Suppressor macrophage treated with lipopolysaccharide for 1 hour (primary cell): ENCODE measurements around the gene NMNAT2.
"Not testable (repeated sequence)": the region's sequence is repeated elsewhere in the genome, so short reads cannot be mapped to it uniquely, and the experiment has no call there.

ENCODE experiments used
- DNase-seq, 3 donors: peaks; one replicate each; pipeline ENCODE4 v3.0.0-alpha.2; 2020 to 2022

NMNAT2 gene

DNA sequence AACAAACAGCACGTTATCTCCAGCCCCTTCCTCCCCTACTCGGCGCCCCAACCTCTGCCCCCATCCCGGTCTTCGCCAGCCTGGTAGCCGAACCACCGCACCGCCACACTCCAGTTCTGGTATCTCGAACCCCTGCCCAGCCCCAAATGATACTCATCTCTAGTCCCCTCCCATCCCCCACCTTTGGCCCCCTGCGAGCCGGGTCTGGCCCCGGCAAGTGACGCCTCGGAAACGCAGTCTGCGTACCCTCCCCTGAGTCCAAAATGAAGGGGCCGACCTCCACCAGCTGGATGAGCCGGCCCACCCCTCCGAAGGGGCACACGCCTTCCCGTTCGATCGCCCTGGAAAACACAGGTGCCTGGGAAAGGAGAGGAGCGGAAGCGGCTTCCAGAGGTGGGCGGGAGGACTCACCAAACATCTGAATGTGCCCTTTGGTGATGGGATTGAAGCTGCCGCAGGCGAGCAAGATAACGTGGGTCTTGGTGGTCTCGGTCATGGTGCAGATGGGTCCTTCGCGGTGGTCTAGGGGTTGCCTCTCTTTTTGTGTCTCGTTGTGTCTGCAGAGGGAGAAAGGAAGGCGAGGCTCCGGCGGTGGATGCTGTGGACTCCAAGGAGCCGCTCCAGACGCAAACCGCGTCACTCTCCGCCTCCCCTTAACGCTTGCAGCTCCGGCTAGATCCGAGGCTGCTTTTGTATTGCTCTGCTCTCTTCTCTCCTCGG, at the start of gene NMNAT2:
NMNAT2 (minus strand) TSS at position 609 of the 720 bp plus-strand sequence; CDS start at position 496, 113 bp downstream.
- peak in 1 of 3 donors; percentile 24 for DNase-seq

DNA sequence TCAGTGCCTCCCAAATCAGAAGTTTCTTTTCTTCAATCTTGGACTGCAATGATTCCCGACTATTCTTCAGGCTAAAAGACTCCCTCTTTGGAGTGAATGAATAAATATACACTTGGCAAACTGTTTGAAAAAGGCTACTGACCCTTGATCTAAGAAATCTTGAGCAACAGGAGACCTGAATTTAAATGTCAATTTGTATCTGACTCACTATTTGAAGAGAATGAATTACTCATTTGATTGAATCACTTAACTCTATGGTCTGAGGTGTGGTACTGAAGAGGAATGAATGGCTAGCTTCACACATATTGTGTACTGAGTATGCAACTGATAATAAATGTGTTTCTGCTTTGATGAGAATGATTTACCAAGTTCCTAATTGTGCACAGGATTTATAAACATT, 49.5 kb upstream of the NMNAT2 start:
- DNase-seq = no peak

GRCh38 chr1:183466781-183467180, 48.6 kb upstream of the NMNAT2 start:
- peak; percentile 68 to 79 (median 75) for DNase-seq

DNA sequence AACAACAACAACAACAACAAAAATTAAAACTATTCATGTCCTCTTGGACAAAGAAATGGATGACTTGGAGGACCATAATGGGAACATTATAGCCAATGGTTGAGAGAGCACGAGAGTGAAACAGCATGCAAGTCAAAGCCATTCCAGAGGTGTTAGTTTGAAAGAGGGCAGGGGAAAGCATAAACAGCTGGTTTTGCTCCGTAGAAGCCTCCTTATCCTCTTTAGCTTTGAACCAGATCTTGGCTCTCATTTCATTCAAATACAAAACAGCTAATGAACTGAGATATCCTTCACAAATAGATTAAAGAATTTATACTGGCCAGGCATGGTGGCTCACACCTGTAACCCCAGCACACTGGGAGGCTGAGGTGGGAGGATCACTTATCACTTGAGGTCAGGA, 45.4 kb upstream of the NMNAT2 start:
- no peak for DNase-seq

GRCh38 chr1:183461350-183461749, 43.2 kb upstream of the NMNAT2 start:
- peak; percentile 82 to 92 (median 91) for DNase-seq

GRCh38 chr1:183460596-183460995, 42.4 kb upstream of the NMNAT2 start:
- no peak for DNase-seq

DNA sequence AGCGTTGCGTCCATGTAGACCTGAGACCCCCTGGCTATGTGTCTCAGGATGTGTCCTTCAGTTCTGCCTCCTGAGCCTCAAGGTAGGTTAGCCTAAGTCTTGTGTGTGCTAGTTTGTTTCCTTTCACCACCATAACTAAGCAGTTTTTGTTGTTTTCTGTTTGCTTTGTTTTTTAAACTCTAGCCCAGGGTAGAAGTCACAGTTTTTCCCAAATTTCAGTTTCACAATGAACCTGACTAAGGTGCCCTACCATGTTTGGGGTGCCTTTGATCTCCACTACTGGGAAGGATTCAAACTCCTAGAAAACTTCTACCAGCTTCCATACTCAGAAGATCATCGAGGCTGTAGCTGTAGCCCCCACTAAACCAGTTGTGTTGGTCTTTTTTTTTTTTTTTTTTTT, 39.3 kb upstream of the NMNAT2 start:
- no peak for DNase-seq

DNA sequence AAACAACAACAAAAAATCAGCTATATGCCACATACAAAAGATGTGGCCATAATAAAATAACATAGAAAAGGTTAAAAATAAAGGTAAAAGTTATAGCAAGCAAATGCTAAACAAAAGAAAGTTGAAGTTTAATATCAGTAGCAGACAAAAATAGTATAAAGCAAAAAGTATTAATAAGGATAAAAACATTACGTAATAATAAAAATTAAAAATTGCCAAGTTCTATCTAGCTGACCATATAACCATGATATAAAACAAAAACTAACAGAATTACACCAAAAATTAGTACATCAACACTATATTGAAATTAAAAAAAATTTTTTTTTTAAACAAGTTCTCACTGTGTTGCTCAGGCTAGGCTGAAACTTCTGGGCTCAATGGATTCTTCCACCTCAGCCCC, 38.6 kb upstream of the NMNAT2 start:
- no peak for DNase-seq

GRCh38 chr1:183454377-183454776, 36.2 kb upstream of the NMNAT2 start:
- no peak for DNase-seq

DNA sequence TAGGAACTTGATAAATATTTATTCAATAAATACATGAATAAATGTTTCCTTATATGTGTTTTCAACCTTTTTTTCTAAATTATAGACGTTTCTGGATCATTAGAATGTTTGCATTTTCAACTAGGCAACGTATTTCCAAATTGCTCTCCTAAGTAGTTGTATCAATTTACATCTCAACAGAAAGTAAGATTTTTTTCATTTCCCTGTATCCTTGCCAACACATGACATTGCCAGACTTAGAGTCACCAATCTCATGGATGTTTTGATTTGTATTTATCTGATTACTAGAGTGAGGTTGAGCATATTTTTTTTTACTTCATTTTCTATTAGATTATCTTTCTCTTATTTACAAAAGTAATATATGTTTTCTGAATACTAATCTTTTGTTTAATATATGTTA, 31.9 kb upstream of the NMNAT2 start:
- DNase-seq = no peak

DNA sequence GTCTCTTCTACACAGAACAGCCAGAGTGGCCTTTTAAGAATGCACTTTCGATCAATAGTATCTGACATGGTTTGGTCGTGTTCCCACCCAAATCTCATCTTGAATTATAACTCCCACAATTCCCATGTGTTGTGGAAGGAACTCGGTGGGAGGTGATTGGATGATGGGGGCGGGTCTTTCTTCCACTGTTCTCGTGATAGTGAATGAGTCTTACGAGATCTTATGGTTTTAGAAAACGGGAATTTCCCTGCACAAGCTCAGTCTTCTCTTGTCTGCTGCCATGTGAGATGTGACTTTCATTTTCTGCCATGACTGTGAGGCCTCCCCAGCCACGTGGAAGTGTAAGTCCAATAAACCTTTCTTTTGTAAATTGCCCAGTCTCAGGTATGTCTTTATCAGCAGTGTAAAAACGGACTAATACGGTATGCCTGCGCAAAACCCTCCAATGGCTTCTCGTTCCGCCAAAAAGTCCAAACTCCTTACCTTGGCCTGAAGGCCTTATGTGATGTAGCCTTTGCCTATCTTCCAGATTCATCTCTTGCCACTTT, 31.1 kb upstream of the NMNAT2 start:
- DNase-seq = no peak

DNA sequence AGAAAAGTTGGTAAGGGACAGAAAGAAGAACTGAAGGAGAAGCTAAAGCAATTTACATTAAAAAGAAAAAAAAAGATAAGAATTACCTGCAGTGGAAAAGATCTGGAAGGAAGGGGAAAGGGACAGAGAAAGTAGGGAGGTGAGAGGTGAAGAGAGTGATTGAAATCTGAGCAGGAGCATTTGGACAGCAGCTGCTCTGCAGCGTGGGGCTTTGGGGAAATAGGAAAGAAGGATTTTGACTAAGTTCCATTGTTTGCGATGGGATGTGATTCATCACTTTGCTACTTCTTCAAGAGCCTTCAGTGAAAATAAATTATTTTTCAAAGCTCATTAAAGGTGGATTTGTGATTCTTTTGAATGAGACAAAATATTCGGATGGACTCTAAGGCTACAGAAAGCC, 26.1 kb upstream of the NMNAT2 start:
- DNase-seq = no peak

DNA sequence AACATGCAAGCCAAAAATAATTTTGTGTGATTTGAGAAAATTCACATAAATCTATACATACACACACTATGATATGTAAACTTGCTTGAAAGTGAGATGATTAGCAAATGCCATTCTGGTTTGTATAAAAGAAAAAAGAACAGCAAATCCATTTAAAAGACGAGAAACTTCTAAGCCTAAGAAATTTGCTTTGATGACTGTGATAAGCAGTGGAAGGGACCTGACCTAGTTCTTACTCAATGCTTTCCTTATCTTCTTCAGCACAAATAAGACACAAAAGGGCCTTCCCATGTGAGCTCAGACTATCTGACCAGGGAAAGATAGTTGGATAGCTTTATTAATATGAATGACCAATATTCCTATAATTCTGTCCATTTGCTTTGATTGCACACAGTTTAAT, 25.3 kb upstream of the NMNAT2 start:
- DNase-seq = no peak

DNA sequence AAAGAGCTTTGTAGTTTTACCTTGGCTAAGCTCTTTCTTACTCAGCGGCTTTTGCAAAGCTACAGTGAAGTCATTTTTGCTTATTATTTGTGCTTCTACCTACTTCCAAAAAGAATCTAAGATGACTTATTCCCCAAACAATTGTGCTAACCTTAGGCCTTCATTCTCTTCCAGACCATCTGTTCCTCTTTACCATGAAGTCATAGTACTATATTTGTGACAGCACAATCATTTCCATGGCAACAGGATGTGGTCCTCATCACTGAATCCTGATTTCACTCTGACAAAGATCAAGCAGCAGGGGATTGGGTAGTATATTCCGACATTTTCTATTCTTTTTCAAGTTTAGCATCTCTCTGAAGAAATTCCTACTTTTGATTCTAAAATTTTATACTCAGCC, 24.8 kb upstream of the NMNAT2 start:
- no peak for DNase-seq

DNA sequence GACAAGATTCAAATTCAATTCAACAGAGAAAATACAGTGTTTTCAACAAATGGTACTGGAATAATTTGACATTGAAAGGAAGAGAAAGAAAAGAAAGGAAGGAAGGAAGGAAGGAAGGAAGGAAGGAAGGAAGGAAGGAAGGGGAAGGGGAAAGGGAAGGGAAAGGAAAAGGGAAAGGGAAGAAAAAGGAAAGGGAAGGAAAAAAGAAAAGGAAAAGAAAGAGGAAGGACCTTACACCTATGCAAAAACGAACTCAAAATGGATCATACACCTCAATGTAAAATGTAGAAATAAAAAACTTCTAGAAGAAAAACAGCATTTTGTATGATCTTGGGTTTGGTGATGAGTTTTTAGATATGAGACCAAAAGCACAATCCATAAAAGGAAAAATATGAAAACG, 19.9 kb upstream of the NMNAT2 start:
- DNase-seq = no peak

GRCh38 chr1:183435497-183435896, 17.3 kb upstream of the NMNAT2 start:
- no peak for DNase-seq

- DNase-seq = no peak
Measured at GRCh38 chr1:183433703-183434102, 15.5 kb upstream of the NMNAT2 start.

DNA sequence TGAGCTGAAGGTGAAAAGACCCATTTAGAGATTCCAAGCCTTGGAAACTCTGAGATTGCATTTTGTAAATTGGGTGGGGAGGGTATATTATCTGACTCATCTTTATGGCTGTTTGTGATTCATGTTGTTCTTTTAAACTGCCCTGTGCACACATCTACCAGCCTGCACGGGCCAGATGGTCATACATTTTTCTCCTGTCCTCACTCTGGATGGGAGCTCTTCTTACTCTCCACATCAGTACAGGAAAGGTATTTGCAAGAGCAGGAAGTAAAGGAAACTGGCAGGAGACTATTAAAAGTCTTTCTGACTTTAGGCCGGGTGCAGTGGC, 14.3 kb upstream of the NMNAT2 start:
- no peak for DNase-seq

GRCh38 chr1:183431840-183432547, 13.8 kb upstream of the NMNAT2 start:
- no peak for DNase-seq

DNA sequence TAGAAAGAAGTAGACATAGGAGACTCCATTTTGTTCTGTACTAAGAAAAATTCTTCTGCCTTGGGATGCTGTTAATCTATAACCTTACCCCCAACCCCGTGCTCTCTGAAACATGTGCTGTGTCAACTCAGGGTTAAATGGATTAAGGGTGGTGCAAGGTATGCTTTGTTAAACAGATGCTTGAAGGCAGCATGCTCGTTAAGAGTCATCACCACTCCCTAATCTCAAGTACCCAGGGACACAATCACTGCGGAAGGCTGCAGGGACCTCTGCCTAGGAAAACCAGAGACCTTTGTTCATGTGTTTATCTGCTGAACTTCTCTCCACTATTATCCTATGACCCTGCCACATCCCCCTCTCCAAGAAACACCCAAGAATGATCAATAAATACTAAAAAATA, 9.4 kb upstream of the NMNAT2 start:
- not testable (repeated sequence) for DNase-seq

- no peak for DNase-seq
Measured at GRCh38 chr1:183424691-183425090, 6.5 kb upstream of the NMNAT2 start.

- DNase-seq = no peak
Measured at GRCh38 chr1:183423541-183423940, 5.4 kb upstream of the NMNAT2 start.

GRCh38 chr1:183419399-183419798, 1.2 kb upstream of the NMNAT2 start:
- DNase-seq = no peak

DNA sequence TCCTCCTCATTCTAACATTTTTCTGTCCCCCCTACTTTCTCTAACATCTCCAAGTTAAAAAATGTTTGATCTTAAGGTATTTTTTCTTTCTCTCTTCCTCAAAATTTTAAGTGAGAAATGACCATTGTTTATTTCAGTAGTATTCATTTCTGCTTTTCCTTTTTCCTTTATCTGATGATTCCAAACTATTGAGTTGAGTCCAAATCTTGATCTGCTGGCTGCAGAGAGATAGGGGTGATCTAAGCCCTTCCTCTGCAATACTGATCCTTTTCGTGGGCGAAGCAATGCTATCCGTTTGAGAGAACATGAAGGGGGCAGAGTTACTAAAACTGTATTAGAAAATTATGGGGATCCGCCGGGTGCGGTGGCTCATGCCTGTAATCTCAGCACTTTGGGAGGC, 516 bp upstream of the NMNAT2 start:
- DNase-seq = no peak
